VCaP (cell line): ENCODE data around the gene RNF222.
"Not testable (repeated sequence)": the region's sequence is repeated elsewhere in the genome, so short reads cannot be mapped to it uniquely, and the experiment has no call there.

Source experiments
- H3K27ac ChIP-seq: fragments of 450-650 bp; 2 replicates; pipeline ENCODE4 v1.5.1; 2017
- TF ChIP-seq, protein P1 (sequence below): fragments of 450-650 bp; conservative IDR thresholded peaks from 2 replicates; pipeline ENCODE4 v1.5.1; 2017; ENCODE audit warnings: mild to moderate bottlenecking, moderate library complexity

The RNF222 gene

DNA sequence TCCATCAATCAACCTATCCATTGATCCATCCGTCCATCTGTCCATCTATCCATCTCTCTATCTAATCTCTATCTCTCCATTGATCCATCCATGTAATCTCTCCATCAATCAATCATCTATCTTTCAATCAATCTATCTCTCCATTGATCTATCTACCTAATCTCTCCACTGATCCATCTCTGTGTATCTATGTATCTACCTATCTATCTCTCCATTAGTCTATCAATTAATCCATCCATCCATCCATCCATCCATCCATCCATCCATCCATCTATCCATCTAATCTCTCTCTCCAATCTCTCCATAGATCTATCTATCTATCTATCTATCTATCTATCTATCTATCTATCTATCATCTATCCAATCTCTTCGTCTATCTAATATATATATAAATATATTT, 3.5 kb upstream of the RNF222 start:
- TF ChIP-seq, protein P1, sequence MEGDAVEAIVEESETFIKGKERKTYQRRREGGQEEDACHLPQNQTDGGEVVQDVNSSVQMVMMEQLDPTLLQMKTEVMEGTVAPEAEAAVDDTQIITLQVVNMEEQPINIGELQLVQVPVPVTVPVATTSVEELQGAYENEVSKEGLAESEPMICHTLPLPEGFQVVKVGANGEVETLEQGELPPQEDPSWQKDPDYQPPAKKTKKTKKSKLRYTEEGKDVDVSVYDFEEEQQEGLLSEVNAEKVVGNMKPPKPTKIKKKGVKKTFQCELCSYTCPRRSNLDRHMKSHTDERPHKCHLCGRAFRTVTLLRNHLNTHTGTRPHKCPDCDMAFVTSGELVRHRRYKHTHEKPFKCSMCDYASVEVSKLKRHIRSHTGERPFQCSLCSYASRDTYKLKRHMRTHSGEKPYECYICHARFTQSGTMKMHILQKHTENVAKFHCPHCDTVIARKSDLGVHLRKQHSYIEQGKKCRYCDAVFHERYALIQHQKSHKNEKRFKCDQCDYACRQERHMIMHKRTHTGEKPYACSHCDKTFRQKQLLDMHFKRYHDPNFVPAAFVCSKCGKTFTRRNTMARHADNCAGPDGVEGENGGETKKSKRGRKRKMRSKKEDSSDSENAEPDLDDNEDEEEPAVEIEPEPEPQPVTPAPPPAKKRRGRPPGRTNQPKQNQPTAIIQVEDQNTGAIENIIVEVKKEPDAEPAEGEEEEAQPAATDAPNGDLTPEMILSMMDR: no peak

DNA sequence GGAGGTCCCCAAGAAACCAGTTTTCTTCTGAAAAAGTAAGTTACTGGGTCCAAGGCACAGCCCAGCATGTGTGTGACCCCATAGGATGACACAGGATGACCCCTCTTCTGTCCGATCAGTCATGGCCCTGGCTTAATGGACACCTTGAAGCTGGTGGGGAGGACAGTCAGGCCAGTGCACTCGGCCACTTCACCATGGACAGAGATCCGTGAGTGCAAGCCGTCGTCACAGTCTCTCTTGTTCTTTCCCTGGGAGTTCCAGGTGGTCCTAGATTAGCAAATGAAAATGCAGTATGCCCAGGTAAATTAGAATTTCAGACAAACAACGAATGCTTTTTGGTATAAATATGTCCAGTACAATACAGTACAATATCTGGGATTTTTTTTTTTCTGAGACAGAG, 1.4 kb upstream of the RNF222 start:
- H3K27ac ChIP-seq: no peak overlapping the region
- TF ChIP-seq, protein P1: no peak

More for the DNA sequence above, 3.5 kb upstream of the RNF222 start:
- no peak overlapping the region for H3K27ac ChIP-seq

DNA sequence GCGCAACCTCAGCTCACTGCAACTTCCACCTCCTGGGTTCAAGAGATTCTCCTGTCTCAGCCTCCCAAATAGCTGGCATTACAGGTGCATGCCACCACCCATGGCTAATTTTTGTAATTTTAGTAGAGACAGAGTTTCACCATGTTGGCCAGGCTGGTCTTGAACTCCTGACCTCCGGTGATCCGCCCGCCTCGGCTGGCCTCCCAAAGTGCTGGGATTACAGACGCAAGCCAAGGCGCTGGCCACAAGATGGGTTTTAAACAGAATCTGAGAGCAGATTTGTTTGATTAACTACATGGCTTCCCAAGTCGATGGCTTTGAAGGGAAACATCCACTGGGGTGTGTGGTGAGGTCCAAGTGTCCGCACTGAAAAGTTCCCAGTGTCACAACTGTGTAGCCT, 3.1 kb downstream of the RNF222 start:
- H3K27ac ChIP-seq: not testable (repeated sequence)

DNA sequence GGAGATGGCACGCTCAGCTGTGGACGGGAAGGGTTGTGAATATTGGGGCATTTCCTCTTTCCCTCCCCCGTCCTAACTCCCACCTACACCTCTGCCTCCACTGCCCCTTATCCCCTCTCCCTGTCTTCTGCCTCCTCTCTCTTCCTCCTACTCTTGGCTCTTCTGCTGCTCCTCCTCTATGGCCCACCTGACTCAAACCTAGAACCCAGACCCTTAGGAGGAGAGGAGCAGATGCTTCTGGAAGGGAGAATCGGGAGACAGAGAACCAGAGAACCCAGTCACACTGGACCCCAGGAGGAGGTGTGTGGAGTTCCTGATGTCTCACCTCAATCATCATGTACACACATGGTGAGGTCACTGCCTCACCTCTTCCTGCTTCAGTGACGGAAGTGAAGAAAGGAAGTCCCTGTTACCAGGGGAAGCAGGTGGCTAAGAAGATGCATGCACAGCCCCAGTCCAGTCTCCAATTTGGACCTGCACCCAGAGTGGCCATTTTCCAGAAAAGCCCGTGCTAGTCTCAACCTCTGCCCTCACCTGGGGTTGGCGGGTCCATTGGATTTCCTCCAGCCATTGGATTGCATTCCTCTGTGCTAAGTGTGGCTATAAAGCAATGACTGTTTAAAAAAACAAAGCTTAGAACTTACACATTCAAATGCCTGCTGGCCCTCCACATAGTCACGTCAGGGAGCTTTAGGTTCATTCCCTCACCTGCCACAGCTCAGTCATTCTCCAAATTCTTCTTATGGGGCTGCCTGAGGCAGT, 4.0 kb downstream of the RNF222 start:
- H3K27ac ChIP-seq: no peak overlapping the region
- TF ChIP-seq, protein P1: no peak

DNA sequence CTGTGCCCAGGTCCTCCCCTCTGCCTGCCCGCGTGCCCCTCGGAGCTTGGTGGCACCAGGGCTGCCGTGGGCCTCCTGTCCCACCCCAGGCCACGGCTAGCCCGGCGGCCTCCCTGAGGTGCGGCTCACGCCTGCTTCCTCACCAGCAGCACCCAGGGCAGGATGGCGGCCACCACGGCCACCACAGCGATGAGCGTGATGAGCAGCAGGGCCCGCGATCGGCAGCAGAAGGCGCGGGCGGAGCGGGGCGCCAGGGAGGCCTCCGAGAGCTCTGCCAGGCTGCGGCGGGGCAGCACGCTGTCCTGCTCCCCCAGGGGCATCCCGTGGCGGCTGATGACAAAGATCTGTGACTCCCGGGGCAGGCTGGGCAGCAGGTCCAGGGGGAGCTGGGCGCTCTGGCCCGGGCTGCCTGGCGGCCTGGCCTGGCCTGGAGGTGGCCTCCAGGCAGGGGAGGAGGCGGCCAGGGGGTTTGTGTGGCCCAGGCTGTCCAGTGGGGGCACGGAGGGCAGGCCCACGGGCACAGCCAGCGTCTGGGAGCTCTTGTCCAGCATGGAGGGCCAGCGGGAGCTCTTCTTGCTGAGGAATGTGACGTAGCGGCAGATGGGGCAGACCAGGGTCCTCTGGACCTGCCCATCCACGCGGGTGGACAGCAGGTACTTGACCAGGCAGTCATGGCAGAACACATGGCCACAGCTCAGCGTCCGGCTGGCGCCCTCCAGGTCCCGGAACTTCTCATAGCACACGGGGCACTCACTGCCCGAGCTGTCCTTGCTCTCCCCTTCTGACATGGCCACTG, 4.8 kb downstream of the RNF222 start:
- TF ChIP-seq, protein P1: no peak
- H3K27ac ChIP-seq: no peak overlapping the region

DNA sequence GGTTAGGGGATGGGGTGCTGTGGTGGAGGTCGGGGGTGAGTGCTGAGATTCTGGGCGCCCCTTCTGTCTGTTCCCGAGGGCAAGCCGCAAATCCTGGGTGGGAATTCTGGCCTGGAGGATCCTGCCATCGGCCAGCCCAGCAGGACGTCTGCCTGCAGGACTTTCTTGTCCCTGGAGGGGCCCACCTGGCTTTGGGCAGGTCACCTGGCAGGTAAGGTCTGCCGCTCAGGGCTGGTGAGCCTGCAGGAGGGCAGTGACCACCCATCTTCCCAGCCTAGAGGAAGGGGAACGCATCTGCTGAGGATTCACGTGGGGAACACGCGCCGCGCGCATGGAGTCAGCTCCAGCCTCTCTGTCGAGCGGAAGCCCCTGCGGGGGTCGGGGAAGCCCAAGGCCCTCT, 5.4 kb downstream of the RNF222 start:
- TF ChIP-seq, protein P1: no peak
- no peak overlapping the region for H3K27ac ChIP-seq

DNA sequence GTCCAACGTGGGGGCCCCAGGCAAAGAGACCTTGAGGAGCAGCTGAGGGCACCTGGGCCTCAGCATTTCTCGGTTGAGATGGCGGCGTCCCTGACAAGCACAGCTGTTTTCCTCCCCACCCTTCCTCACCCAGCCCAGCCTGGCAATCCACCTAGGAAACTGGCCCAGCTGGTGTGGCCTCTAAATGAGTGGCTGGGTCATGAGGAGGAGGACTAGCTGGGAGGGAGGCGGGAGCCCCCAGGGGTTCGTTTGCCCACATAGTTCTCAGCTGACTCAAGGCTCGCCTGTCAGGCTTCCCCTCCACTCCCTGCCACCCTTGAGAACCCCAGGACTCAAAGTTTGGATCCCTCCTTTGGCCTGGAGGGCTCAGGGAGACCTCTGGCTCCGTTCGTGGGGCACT, 5.9 kb downstream of the RNF222 start:
- TF ChIP-seq, protein P1: no peak

More for the DNA sequence above, 5.9 kb downstream of the RNF222 start:
- no peak overlapping the region for H3K27ac ChIP-seq
